Thoracic aorta (tissue), 2 donors: ENCODE data around the gene WWC2. TPM values are rescaled to one million over a fixed set of nuclear protein-coding genes. Genes with fewer than 3 reads are reported as not detected.

ENCODE experiments used
- ATAC-seq: fragments of 150-250 bp; one replicate; pipeline ENCODE4 v1.8.0; 2017; ENCODE audit warnings: low read depth; ENCODE audit not compliant: insufficient number of reproducible peaks, low FRiP score
- DNase-seq: peaks from one replicate; pipeline ENCODE4 v3.0.0-alpha.2; 2020; ENCODE audit warnings: low spot score
- H3K27ac ChIP-seq, 2 donors: fragments of 200-600 bp; sonication (generic); 1 replicate in 1 of 2; 2 replicates in 1 of 2; pipeline ENCODE4 v1.5.1; 2016; ENCODE audit warnings: mild to moderate bottlenecking in 2 of 2, moderate library complexity in 2 of 2
- H3K27me3 ChIP-seq: fragments of 200-600 bp; sonication (generic); replicated peaks from 2 replicates; pipeline ENCODE4 v1.6.0; 2016; ENCODE audit warnings: mild to moderate bottlenecking; ENCODE audit not compliant: insufficient read depth
- H3K36me3 ChIP-seq: fragments of 200-600 bp; sonication (generic); one replicate; pipeline ENCODE4 v1.5.1; 2016
- H3K4me1 ChIP-seq, 2 donors: fragments of 200-600 bp; sonication (generic); 1 replicate in 1 of 2; 2 replicates in 1 of 2; pipeline versions ENCODE4 v1.5.1 to v1.6.0; 2016; ENCODE audit warnings: low read depth in 2 of 2, mild to moderate bottlenecking in 1 of 2; ENCODE audit not compliant: control insufficient read depth in 1 of 2
- H3K4me3 ChIP-seq: fragments of 200-600 bp; sonication (generic); 2 replicates; pipeline ENCODE4 v1.5.1; 2016; ENCODE audit warnings: mild to moderate bottlenecking
- H3K9me3 ChIP-seq: fragments of 200-600 bp; sonication (generic); 2 replicates; pipeline ENCODE4 v1.5.1; 2016
- total RNA-seq, 2 donors: library from RNA; depleted of rRNA; stranded (reverse); fragments of >200 nt; gene quantifications; one replicate each; pipeline versions ENCODE4 v1.1.0 to v1.2.3, GENCODE V29; 2016
- TF ChIP-seq, protein P1 (sequence below): fragments of 200-600 bp; sonication (generic); IDR thresholded peaks from one replicate; pipeline ENCODE4 v1.5.1; 2019; ENCODE audit warnings: antibody characterized with exemption

WWC2 gene
- total RNA-seq, 2 donors from 2014 or later, result 21.1 to 44.8 TPM

DNA sequence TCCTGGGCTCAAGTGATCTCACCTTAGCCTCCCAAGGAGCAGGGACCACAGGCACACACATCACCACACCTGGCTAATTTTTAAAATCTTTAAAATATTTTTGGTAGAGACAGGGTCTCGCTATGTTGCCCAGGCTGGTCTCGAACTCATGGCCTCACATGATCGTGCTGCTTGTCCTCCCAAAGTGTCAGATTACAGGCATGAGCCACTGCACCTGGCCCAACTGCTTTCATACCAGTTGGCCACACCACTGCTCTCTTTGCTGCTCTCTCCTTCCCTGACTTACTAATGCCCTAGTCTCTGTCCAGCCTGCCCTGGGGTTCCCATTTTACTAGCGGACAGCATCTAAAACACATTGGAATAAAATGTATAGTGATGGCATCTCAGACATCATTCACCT is 153.9 kb downstream of the WWC2 start:
- Histone ChIP-seq H3K27ac (no peak overlapping the region), H3K4me1 (peaks cover 0 to 8% of the 10 kb centered on the region in 2 donors), H3K9me3 (no peaks in the 10 kb centered on the region), H3K27me3 (no peaks in the 10 kb centered on the region), H3K36me3 (peaks cover 5% of the 10 kb centered on the region), H3K4me3 (no peak overlapping the region)
- no peak for DNase-seq
- no peak for ATAC-seq
- TF ChIP-seq, protein P1, sequence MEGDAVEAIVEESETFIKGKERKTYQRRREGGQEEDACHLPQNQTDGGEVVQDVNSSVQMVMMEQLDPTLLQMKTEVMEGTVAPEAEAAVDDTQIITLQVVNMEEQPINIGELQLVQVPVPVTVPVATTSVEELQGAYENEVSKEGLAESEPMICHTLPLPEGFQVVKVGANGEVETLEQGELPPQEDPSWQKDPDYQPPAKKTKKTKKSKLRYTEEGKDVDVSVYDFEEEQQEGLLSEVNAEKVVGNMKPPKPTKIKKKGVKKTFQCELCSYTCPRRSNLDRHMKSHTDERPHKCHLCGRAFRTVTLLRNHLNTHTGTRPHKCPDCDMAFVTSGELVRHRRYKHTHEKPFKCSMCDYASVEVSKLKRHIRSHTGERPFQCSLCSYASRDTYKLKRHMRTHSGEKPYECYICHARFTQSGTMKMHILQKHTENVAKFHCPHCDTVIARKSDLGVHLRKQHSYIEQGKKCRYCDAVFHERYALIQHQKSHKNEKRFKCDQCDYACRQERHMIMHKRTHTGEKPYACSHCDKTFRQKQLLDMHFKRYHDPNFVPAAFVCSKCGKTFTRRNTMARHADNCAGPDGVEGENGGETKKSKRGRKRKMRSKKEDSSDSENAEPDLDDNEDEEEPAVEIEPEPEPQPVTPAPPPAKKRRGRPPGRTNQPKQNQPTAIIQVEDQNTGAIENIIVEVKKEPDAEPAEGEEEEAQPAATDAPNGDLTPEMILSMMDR, result no peak

DNA sequence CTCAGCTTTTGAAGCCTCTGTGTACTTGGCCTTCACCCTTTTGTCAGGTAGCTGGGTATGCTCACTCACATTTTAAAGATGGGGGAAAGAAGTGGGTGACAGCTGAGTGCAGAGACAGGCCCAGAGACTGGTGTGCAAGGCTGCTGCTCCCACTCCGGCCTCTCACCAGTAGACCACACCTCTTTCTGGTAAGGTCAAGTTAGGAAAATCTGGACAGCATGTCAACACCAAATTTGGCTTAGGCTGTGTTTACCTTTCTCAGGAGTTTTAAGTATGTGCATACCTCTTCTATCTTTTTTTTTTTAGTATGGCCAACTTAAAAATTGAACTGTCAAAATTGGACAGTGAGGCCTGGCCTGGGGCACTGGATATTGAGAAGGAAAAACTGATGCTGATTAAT is 154.4 kb downstream of the WWC2 start:
- no peaks in the 10 kb centered on the region for H3K9me3 ChIP-seq
- no peak overlapping the region for H3K4me3 ChIP-seq
- H3K4me1 ChIP-seq, result peaks cover 0 to 8% of the 10 kb centered on the region in 2 donors
- TF ChIP-seq, protein P1, result no peak
- H3K27me3 ChIP-seq, result no peaks in the 10 kb centered on the region
- no peak overlapping the region for H3K27ac ChIP-seq
- no peak for ATAC-seq
- DNase-seq, result no peak
- peaks cover 5% of the 10 kb centered on the region for H3K36me3 ChIP-seq

DNA sequence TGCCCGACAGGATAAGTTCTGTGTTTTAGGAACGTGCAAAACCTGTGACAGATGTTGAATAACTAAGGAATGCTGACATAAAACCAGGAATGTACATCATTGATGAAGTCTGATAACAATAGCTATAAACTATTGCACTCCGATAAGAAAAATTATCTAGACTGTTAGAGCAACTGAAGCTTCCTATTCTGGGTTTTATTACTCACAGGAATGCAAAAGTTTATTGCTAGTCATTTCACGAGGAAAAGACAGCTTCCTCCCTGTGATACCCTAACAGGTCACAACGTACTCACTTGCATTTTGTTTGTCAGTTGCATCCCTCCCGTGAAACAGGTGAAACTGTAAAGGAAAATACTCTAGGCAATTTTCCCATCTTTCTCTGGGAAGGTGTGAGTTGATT is 155.1 kb downstream of the WWC2 start:
- peaks cover 5% of the 10 kb centered on the region for H3K36me3 ChIP-seq
- TF ChIP-seq, protein P1, result no peak
- H3K27ac ChIP-seq, result no peak overlapping the region
- H3K9me3 ChIP-seq, result no peaks in the 10 kb centered on the region
- ATAC-seq (no peak), DNase-seq (no peak)
- H3K4me3 ChIP-seq, result no peak overlapping the region
- H3K27me3 ChIP-seq, result no peaks in the 10 kb centered on the region
- peaks cover 0 to 8% of the 10 kb centered on the region in 2 donors for H3K4me1 ChIP-seq

DNA sequence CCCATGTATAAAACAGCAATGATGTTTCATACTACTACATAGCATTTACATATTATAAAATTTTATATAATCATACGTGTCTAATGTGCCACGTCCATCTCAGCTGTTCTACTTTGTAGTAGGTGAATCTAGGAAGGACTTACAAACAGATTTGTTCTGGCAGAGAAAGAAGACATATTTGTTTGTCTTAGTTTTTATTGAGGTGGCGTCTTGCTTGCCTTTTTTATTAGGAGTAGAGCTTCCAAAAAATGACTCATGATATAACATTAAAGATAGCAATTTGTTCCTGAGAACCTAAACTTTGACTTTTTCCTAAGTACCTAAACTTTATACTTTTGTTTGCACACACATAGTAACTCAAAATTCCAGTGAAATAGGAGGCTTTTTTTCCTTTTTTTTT is 156.4 kb downstream of the WWC2 start:
- Histone ChIP-seq H3K4me3 (no peak overlapping the region), H3K36me3 (peaks cover 6% of the 10 kb centered on the region), H3K9me3 (no peaks in the 10 kb centered on the region), H3K27ac (no peak overlapping the region), H3K4me1 (peaks cover 0 to 8% of the 10 kb centered on the region in 2 donors), H3K27me3 (no peaks in the 10 kb centered on the region)
- no peak for ATAC-seq
- TF ChIP-seq, protein P1, result no peak
- no peak for DNase-seq

DNA sequence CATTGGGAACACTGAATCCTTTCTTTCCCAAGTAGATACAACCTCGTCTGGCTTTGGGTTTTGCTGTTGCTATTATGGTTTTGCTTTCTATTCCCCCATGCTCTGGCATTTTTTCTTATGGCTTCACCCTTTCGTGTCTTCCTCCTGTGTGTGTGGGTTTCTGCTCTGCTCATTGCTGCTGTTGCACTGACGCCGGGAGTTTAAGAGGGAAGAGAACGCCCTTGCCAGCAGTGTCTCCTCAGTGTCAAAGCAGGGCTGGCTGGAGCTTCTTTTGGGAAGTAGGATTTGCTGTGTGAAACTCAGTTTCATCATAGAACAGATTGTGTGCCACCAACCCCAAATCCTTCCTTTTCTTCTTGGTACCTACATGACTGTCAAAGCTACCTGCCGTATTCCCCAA is 157.3 kb downstream of the WWC2 start:
- no peak for DNase-seq
- H3K27ac ChIP-seq, result peak overlapping the region in 1 of 2 donors; percentile 2
- TF ChIP-seq, protein P1, result no peak
- no peak for ATAC-seq
- no peaks in the 10 kb centered on the region for H3K27me3 ChIP-seq
- H3K9me3 ChIP-seq, result no peaks in the 10 kb centered on the region
- peaks cover 11% of the 10 kb centered on the region for H3K36me3 ChIP-seq
- peaks cover 0 to 8% of the 10 kb centered on the region in 2 donors for H3K4me1 ChIP-seq
- H3K4me3 ChIP-seq, result no peak overlapping the region
